A673 (cell line): ENCODE measurements around the gene PRTN3. TPM values are rescaled to one million over a fixed set of nuclear protein-coding genes. Genes with fewer than 3 reads are reported as not detected.

Experiments
- BruUV-seq: library from RNA; stranded (reverse); fragments of 400-500 nt; replicated peaks from 2 replicates; lab custom pipeline; 2021; lab: Mats Ljungman, UMichigan
- CTCF ChIA-PET: fragments of 300-600 bp; sonication (Branson Sonifier 250); formaldehyde crosslinking; loops from one replicate; lab custom pipeline; 2022; ENCODE audit warnings: antibody characterized with exemption; lab: Charles Lee
- POLR2A ChIA-PET: fragments of 300-600 bp; sonication (Branson Sonifier 250); formaldehyde crosslinking; loops from one replicate; lab custom pipeline; 2022; ENCODE audit warnings: antibody characterized with exemption; ENCODE audit not compliant: low non-redundant PET; lab: Charles Lee
- DNase-seq: peaks from one replicate; pipeline ENCODE4 v3.0.0-alpha.2; 2015; ENCODE audit warnings: low spot score
- H3K27ac ChIP-seq: fragments of 200-600 bp; sonication (generic); 2 replicates; pipeline ENCODE4 v1.5.1; 2016; ENCODE audit warnings: mixed run types, low read depth, mild to moderate bottlenecking, mixed read lengths, antibody characterized with exemption, low read length; ENCODE audit not compliant: poor library complexity, severe bottlenecking
- H3K27me3 ChIP-seq: fragments of 200-600 bp; sonication (generic); replicated peaks from 2 replicates; pipeline ENCODE4 v1.6.1; 2017; ENCODE audit warnings: mixed run types, low read depth, mild to moderate bottlenecking, mixed read lengths, antibody characterized with exemption, low read length; ENCODE audit not compliant: insufficient read depth, poor library complexity
- H3K36me3 ChIP-seq: fragments of 200-600 bp; sonication (generic); 2 replicates; pipeline ENCODE4 v1.6.1; 2016; ENCODE audit warnings: mixed run types, mild to moderate bottlenecking, mixed read lengths, antibody characterized with exemption, low read length; ENCODE audit not compliant: insufficient read depth, poor library complexity, severe bottlenecking
- H3K4me1 ChIP-seq: fragments of 200-600 bp; sonication (generic); 2 replicates; pipeline ENCODE4 v1.6.1; 2017; ENCODE audit warnings: mixed run types, mild to moderate bottlenecking, mixed read lengths, antibody characterized with exemption, low read length; ENCODE audit not compliant: insufficient read depth, poor library complexity, severe bottlenecking
- H3K4me3 ChIP-seq: fragments of 200-600 bp; sonication (generic); 2 replicates; pipeline ENCODE4 v1.5.1; 2016; ENCODE audit warnings: low read depth, mixed run types, mild to moderate bottlenecking, mixed read lengths, low read length; ENCODE audit not compliant: poor library complexity, severe bottlenecking
- H3K9me3 ChIP-seq: fragments of 200-600 bp; sonication (generic); 2 replicates; pipeline ENCODE4 v1.6.1; 2016; ENCODE audit warnings: mixed run types, low read depth, mild to moderate bottlenecking, mixed read lengths, antibody characterized with exemption, low read length; ENCODE audit not compliant: poor library complexity, severe bottlenecking
- CTCF ChIP-seq: fragments of 300-800, 200-600 bp; sonication (generic); conservative IDR thresholded peaks from 2 replicates; pipeline ENCODE4 v1.5.1; 2017; ENCODE audit warnings: low read depth, mild to moderate bottlenecking, antibody characterized with exemption, low read length, moderate library complexity, mixed read lengths
- EZH2 ChIP-seq: fragments of 200-600 bp; sonication (generic); IDR thresholded peaks from 2 replicates; pipeline ENCODE4 v1.6.1; 2017; ENCODE audit warnings: borderline replicate concordance, low read depth, mild to moderate bottlenecking, mixed read lengths, antibody characterized with exemption, low read length; ENCODE audit not compliant: poor library complexity, severe bottlenecking
- intact Hi-C: fragments of 100-400 bp; cut with micrococcal nuclease; formaldehyde crosslinking; loops from one replicate; pipeline ENCODE4 v1.10.0; 2022; ENCODE audit not compliant: unreplicated experiment
- total RNA-seq: library from RNA; stranded (reverse); gene quantifications from 2 replicates; pipeline ENCODE4 v1.2.3, GENCODE V29; 2021

Gene PRTN3
- total RNA-seq, 1 experiment from 2014 or later = not detected

GRCh38 chr19:883661-884211 is 42.9 kb downstream of the PRTN3 start:
- H3K9me3 ChIP-seq = no peaks in the 10 kb centered on the region
- peaks cover 36% of the 10 kb centered on the region for H3K36me3 ChIP-seq
- BruUV-seq = no TSS peak
- TF ChIP-seq CTCF (no peak), EZH2 (no peak)
- no peaks in the 10 kb centered on the region for H3K4me1 ChIP-seq
- no peaks in the 10 kb centered on the region for H3K27me3 ChIP-seq
- intact Hi-C loops = no loop called here
- H3K4me3 ChIP-seq = no peak overlapping the region
- ChIA-PET POLR2A (interaction anchor here (0.7 kb wide), 1 partner anchor 117 kb away, joined by 4 read pairs; no protein-coding TSS in a partner anchor), CTCF (no interaction called here)
- no peak overlapping the region for H3K27ac ChIP-seq
- no peak for DNase-seq

- Histone ChIP-seq H3K4me1 (no peaks in the 10 kb centered on the region), H3K27me3 (no peaks in the 10 kb centered on the region), H3K9me3 (no peaks in the 10 kb centered on the region), H3K4me3 (no peak overlapping the region), H3K27ac (no peak overlapping the region), H3K36me3 (peaks cover 45% of the 10 kb centered on the region)
- ChIA-PET POLR2A (no interaction called here), CTCF (no interaction called here)
- TF ChIP-seq EZH2 = no peak
- TF ChIP-seq CTCF = no peak
- no TSS peak for BruUV-seq
- DNase-seq = no peak
- intact Hi-C loops = no loop called here
Measured at GRCh38 chr19:884420-885211, 43.8 kb downstream of the PRTN3 start.

GRCh38 chr19:885536-886224 is 44.9 kb downstream of the PRTN3 start:
- H3K27ac ChIP-seq = no peak overlapping the region
- ChIA-PET CTCF (no interaction called here), POLR2A (no interaction called here)
- no peak overlapping the region for H3K4me3 ChIP-seq
- no peak for DNase-seq
- no TSS peak for BruUV-seq
- peaks cover 48% of the 10 kb centered on the region for H3K36me3 ChIP-seq
- no peaks in the 10 kb centered on the region for H3K4me1 ChIP-seq
- intact Hi-C loops = no loop called here
- no peaks in the 10 kb centered on the region for H3K27me3 ChIP-seq
- TF ChIP-seq CTCF = no peak
- TF ChIP-seq EZH2 = no peak
- H3K9me3 ChIP-seq = no peaks in the 10 kb centered on the region
